H9 (cell line): ENCODE results near the gene FTO. TPM values are rescaled to one million over a fixed set of nuclear protein-coding genes. Genes with fewer than 3 reads are reported as not detected.

Source experiments
- DNase-seq: peaks from one replicate; pipeline ENCODE4 v3.0.0-alpha.2; 2017
- H2AFZ ChIP-seq: one replicate; pipeline ENCODE4 v1.6.1; 2013; ENCODE audit warnings: mild to moderate bottlenecking, low read length, control low read depth, moderate library complexity
- H2AK5ac ChIP-seq: 2 replicates; pipeline ENCODE4 v1.6.1; 2013; ENCODE audit warnings: low read length, control low read depth, mixed read lengths; ENCODE audit not compliant: insufficient read length
- H2BK120ac ChIP-seq: one replicate; pipeline ENCODE4 v1.6.1; 2013; ENCODE audit warnings: low read depth, mild to moderate bottlenecking, low read length, control low read depth, inconsistent platforms; ENCODE audit not compliant: poor library complexity, severe bottlenecking
- H2BK12ac ChIP-seq: 2 replicates; pipeline ENCODE4 v1.6.1; 2013; ENCODE audit warnings: low read length, control low read depth, mixed read lengths, low read depth; ENCODE audit not compliant: insufficient read length
- H2BK15ac ChIP-seq: 2 replicates; pipeline ENCODE4 v1.6.1; 2013; ENCODE audit warnings: low read depth, low read length, control low read depth
- H2BK20ac ChIP-seq: one replicate; pipeline ENCODE4 v1.6.1; 2013; ENCODE audit warnings: low read depth, mild to moderate bottlenecking, low read length, control low read depth, inconsistent platforms; ENCODE audit not compliant: poor library complexity, severe bottlenecking
- H2BK5ac ChIP-seq: 2 replicates; pipeline ENCODE4 v1.6.1; 2013; ENCODE audit warnings: low read length, control low read depth, mixed read lengths; ENCODE audit not compliant: insufficient read length
- H3K14ac ChIP-seq: 2 replicates; pipeline ENCODE4 v1.6.1; 2013; ENCODE audit warnings: low read length, control low read depth; ENCODE audit not compliant: insufficient read depth
- H3K18ac ChIP-seq: 2 replicates; pipeline ENCODE4 v1.6.1; 2013; ENCODE audit warnings: low read depth, mild to moderate bottlenecking, mixed read lengths, low read length, control low read depth; ENCODE audit not compliant: insufficient read length
- H3K23ac ChIP-seq: 2 replicates; pipeline ENCODE4 v1.6.1; 2013; ENCODE audit warnings: low read length, control low read depth, mixed read lengths, low read depth; ENCODE audit not compliant: insufficient read length
- H3K23me2 ChIP-seq: 2 replicates; pipeline ENCODE4 v1.6.1; 2013; ENCODE audit warnings: low read depth, mild to moderate bottlenecking, mixed read lengths, low read length, control low read depth; ENCODE audit not compliant: insufficient read length, poor library complexity, severe bottlenecking
- H3K27ac ChIP-seq: 2 replicates; pipeline ENCODE4 v1.5.1; 2013; ENCODE audit warnings: low read length, control low read depth, mixed read lengths, low read depth; ENCODE audit not compliant: insufficient read length
- H3K27me3 ChIP-seq: 2 replicates; pipeline ENCODE4 v1.6.1; 2013; ENCODE audit warnings: low read length, control low read depth, inconsistent platforms; ENCODE audit not compliant: insufficient read depth
- H3K4ac ChIP-seq: 2 replicates; pipeline ENCODE4 v1.6.1; 2013; ENCODE audit warnings: low read depth, mild to moderate bottlenecking, control low read depth, inconsistent platforms, low read length, moderate library complexity
- H3K4me1 ChIP-seq: 2 replicates; pipeline ENCODE4 v1.6.1; 2013; ENCODE audit warnings: low read length, control low read depth, inconsistent platforms; ENCODE audit not compliant: insufficient read depth
- H3K4me2 ChIP-seq: 2 replicates; pipeline ENCODE4 v1.6.1; 2013; ENCODE audit warnings: low read length, control low read depth, mixed read lengths; ENCODE audit not compliant: insufficient read length, insufficient read depth
- H3K56ac ChIP-seq: 2 replicates; pipeline ENCODE4 v1.6.1; 2013; ENCODE audit warnings: low read depth, mild to moderate bottlenecking, mixed read lengths, low read length, control low read depth; ENCODE audit not compliant: insufficient read length
- H3K79me1 ChIP-seq: 2 replicates; pipeline ENCODE4 v1.6.1; 2013; ENCODE audit warnings: low read depth, mild to moderate bottlenecking, moderate library complexity, low read length, control low read depth, inconsistent platforms; ENCODE audit not compliant: insufficient read depth, poor library complexity, severe bottlenecking
- H3K79me2 ChIP-seq: 2 replicates; pipeline ENCODE4 v1.6.1; 2013; ENCODE audit warnings: low read length, control low read depth, inconsistent platforms; ENCODE audit not compliant: insufficient read depth
- H3K9ac ChIP-seq: 2 replicates; pipeline ENCODE4 v1.6.1; 2013; ENCODE audit warnings: low read length, control low read depth, mixed read lengths; ENCODE audit not compliant: insufficient read length; ENCODE audit errors: extremely low read depth
- H3K9me3 ChIP-seq: one replicate; pipeline ENCODE4 v1.6.1; 2013; ENCODE audit warnings: low read depth, low read length, inconsistent platforms; ENCODE audit not compliant: control insufficient read depth
- H3T11ph ChIP-seq: one replicate; pipeline ENCODE4 v1.6.1; 2013; ENCODE audit warnings: mild to moderate bottlenecking, low read length, control low read depth, inconsistent platforms
- H4K20me1 ChIP-seq: one replicate; pipeline ENCODE4 v1.6.1; 2013; ENCODE audit not compliant: control insufficient read depth, insufficient read length, insufficient read depth
- H4K5ac ChIP-seq: 2 replicates; pipeline ENCODE4 v1.6.1; 2013; ENCODE audit warnings: low read depth, mild to moderate bottlenecking, mixed read lengths, low read length, control low read depth; ENCODE audit not compliant: insufficient read length
- H4K8ac ChIP-seq: replicated peaks from 2 replicates; pipeline ENCODE4 v1.6.1; 2013; ENCODE audit warnings: low read length, control low read depth, mixed read lengths, low read depth; ENCODE audit not compliant: insufficient read length
- H4K91ac ChIP-seq: 2 replicates; pipeline ENCODE4 v1.6.1; 2013; ENCODE audit warnings: low read depth, mild to moderate bottlenecking, moderate library complexity, mixed read lengths, low read length, control low read depth; ENCODE audit not compliant: insufficient read length
- H3K27ac Mint-ChIP-seq, 3 experiments: 2 replicates in 2 of 3; 3 replicates in 1 of 3; pipeline ENCODE4 v1.8.0; 2020 to 2021; ENCODE audit warnings: mixed read lengths in 3 of 3, mild to moderate bottlenecking in 1 of 3, moderate library complexity in 1 of 3
- H3K27me3 Mint-ChIP-seq: 2 replicates; pipeline ENCODE4 v1.8.0; 2021; ENCODE audit warnings: low read depth, mild to moderate bottlenecking, moderate library complexity, mixed read lengths
- H3K36me3 Mint-ChIP-seq, 3 experiments: 2 replicates in 2 of 3; 3 replicates in 1 of 3; pipeline ENCODE4 v1.8.0; 2020 to 2021; ENCODE audit warnings: low read depth in 3 of 3, mixed read lengths in 3 of 3; ENCODE audit not compliant: insufficient read depth in 1 of 3
- H3K4me1 Mint-ChIP-seq, 2 experiments: 2 replicates each; pipeline ENCODE4 v1.8.0; 2020; ENCODE audit warnings: mixed read lengths in 2 of 2
- H3K4me3 Mint-ChIP-seq, 2 experiments: 2 replicates in 1 of 2; 3 replicates in 1 of 2; pipeline ENCODE4 v1.8.0; 2020 to 2021; ENCODE audit warnings: mild to moderate bottlenecking in 2 of 2, mixed read lengths in 2 of 2, moderate library complexity in 1 of 2
- H3K9me3 Mint-ChIP-seq, 2 experiments: 2 replicates in 1 of 2; 3 replicates in 1 of 2; pipeline ENCODE4 v1.8.0; 2020; ENCODE audit warnings: mild to moderate bottlenecking in 2 of 2, mixed read lengths in 2 of 2, moderate library complexity in 1 of 2
- WGBS: extraction: QIAGEN DNeasy Blood & Tissue Kit; methylation state at CpG from one replicate; pipeline ENCODE4 v1.1.7; 2013; ENCODE audit warnings: missing lambda C conversion rate, low lambda C conversion rate, mixed read lengths; ENCODE audit not compliant: insufficient read length; ENCODE audit errors: extremely low coverage; 5-methylcytosine and 5-hydroxymethylcytosine counted together
- total RNA-seq: library from RNA; stranded (reverse); gene quantifications from 2 replicates; pipeline ENCODE4 v1.2.1, GENCODE V29; 2021
- TF ChIP-seq, protein P1 (sequence below): fragments of 200-600 bp; sonication (generic); conservative IDR thresholded peaks from 3 replicates; pipeline ENCODE4 v1.8.0; 2021; ENCODE audit warnings: antibody characterized with exemption, mild to moderate bottlenecking

Gene FTO
- total RNA-seq, 1 experiment from 2014 or later: 67.9 TPM

DNA sequence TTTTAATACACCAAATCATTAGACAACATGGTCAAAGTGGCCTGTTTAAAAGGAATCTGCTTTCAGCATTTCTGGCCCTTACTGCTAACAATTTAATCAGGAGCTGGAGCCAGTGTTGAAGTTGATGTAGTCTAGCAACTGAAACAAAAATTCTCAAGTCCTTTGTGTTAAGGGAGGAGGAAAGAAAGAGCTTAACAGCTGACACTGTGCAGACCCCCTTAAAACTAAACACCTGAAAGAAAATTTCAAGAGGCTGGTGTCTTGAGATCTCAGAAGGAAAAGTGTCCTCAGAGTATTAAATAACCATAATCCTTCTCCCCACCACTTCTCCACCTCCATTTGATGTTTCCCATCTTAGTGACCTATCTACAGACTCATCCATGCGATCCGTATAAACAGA, 232.1 kb downstream of the FTO start:
- H3K9me3 ChIP-seq: no peaks in the 10 kb centered on the region
- H3K4me1 Mint-ChIP-seq: peaks cover 0 to 3% of the 10 kb centered on the region in 2 experiments; a peak in 1 of 4 replicates
- no peaks in the 10 kb centered on the region for H4K20me1 ChIP-seq
- H3K4me1 ChIP-seq: no peaks in the 10 kb centered on the region
- no peak overlapping the region for H4K91ac ChIP-seq
- no peak overlapping the region for H3K27ac Mint-ChIP-seq
- H3K4me2 ChIP-seq: no peak overlapping the region
- H3K9ac ChIP-seq: no peak overlapping the region
- H3K23ac ChIP-seq: no peak overlapping the region
- no peaks in the 10 kb centered on the region for H3K27me3 ChIP-seq
- no peak overlapping the region for H2AFZ ChIP-seq
- H3K27me3 Mint-ChIP-seq: no peaks in the 10 kb centered on the region
- H3K18ac ChIP-seq: no peak overlapping the region
- no peak for DNase-seq
- H3K4me3 Mint-ChIP-seq: no peak overlapping the region
- no peak overlapping the region for H3K14ac ChIP-seq
- no peak overlapping the region for H3K27ac ChIP-seq
- no peaks in the 10 kb centered on the region for H3K79me1 ChIP-seq
- H3T11ph ChIP-seq: no peak overlapping the region
- TF ChIP-seq, protein P1, sequence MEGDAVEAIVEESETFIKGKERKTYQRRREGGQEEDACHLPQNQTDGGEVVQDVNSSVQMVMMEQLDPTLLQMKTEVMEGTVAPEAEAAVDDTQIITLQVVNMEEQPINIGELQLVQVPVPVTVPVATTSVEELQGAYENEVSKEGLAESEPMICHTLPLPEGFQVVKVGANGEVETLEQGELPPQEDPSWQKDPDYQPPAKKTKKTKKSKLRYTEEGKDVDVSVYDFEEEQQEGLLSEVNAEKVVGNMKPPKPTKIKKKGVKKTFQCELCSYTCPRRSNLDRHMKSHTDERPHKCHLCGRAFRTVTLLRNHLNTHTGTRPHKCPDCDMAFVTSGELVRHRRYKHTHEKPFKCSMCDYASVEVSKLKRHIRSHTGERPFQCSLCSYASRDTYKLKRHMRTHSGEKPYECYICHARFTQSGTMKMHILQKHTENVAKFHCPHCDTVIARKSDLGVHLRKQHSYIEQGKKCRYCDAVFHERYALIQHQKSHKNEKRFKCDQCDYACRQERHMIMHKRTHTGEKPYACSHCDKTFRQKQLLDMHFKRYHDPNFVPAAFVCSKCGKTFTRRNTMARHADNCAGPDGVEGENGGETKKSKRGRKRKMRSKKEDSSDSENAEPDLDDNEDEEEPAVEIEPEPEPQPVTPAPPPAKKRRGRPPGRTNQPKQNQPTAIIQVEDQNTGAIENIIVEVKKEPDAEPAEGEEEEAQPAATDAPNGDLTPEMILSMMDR: no peak
- no peaks in the 10 kb centered on the region for H3K9me3 Mint-ChIP-seq
- no peak overlapping the region for H3K56ac ChIP-seq
- H3K79me2 ChIP-seq: no peaks in the 10 kb centered on the region
- H3K23me2 ChIP-seq: no peaks in the 10 kb centered on the region
- no peak overlapping the region for H2AK5ac ChIP-seq
- H4K8ac ChIP-seq: no peak overlapping the region
- H2BK5ac ChIP-seq: no peak overlapping the region
- H3K36me3 Mint-ChIP-seq: peaks cover 0 to 4% (median 0%) of the 10 kb centered on the region in 3 experiments; a peak in 1 of 7 replicates
- H4K5ac ChIP-seq: no peak overlapping the region
- H2BK120ac ChIP-seq: no peak overlapping the region
- WGBS: no CpG with 5 or more reads among the region's 2 CpGs
- H2BK15ac ChIP-seq: no peak overlapping the region
- H2BK20ac ChIP-seq: no peak overlapping the region
- H2BK12ac ChIP-seq: no peak overlapping the region
- no peak overlapping the region for H3K4ac ChIP-seq
